ENCODE measurements around the gene TNC.

GRCh38 chr9:115016344-115016743 lies 101.6 kb downstream of the TNC start:
- TF ChIP-seq EZH2 (IDR thresholded peaks at IDR 0.05; ENCODE audit: insufficient read depth, poor library complexity, severe bottlenecking), result no peak
- no peak for TF ChIP-seq EZH2phosphoT487 (IDR thresholded peaks at IDR 0.05; ENCODE audit: insufficient read depth, low read depth)

Measured in GM23248 (cell line).